ENCODE results near the gene SEMA7A.

- no peak for TF ChIP-seq CTCF (IDR thresholded peaks at IDR 0.05; ENCODE audit: low read depth, low read length)
- no peak for TF ChIP-seq MAX (IDR thresholded peaks at IDR 0.05; ENCODE audit: low read depth, low read length)
- TF ChIP-seq POLR2A (IDR thresholded peaks at IDR 0.05; ENCODE audit: extremely low read depth, insufficient read length): no peak
- no peak for TF ChIP-seq MYC (IDR thresholded peaks at IDR 0.05; ENCODE audit: low read depth, low read length)
Observed at GRCh38 chr15:74451322-74451721, 17.6 kb upstream of the SEMA7A start.
